Lung (tissue), 12 donors: Measurements from ENCODE around the gene PLVAP. TPM values are rescaled to one million over a fixed set of nuclear protein-coding genes. Genes with fewer than 3 reads are reported as not detected.

ENCODE experiments used
- ATAC-seq: fragments of 200-7000 bp; cut with Tn5 transposase; one replicate; pipeline ENCODE4 v1.9.1; 2020; ENCODE audit warnings: moderate number of reproducible peaks; ENCODE audit not compliant: insufficient read depth, low FRiP score
- DNase-seq, 3 donors: peaks; one replicate each; pipeline ENCODE4 v3.0.0-alpha.2; 2013 to 2017
- H3K27ac ChIP-seq, 2 donors: one replicate each; pipeline ENCODE4 v1.5.1; 2013; ENCODE audit warnings: mild to moderate bottlenecking in 2 of 2, moderate library complexity in 2 of 2, control low read depth in 1 of 2, inconsistent platforms in 1 of 2, low read depth in 1 of 2, low read length in 1 of 2
- H3K27me3 ChIP-seq, 3 donors: one replicate each; pipeline ENCODE4 v1.5.1; 2013; ENCODE audit warnings: low read length in 2 of 3; ENCODE audit not compliant: control insufficient read depth in 3 of 3, insufficient read depth in 3 of 3
- H3K36me3 ChIP-seq, 4 donors: one replicate each; pipeline ENCODE4 v1.5.1; 2013; ENCODE audit warnings: low read length in 4 of 4, mild to moderate bottlenecking in 1 of 4, moderate library complexity in 1 of 4; ENCODE audit not compliant: control insufficient read depth in 4 of 4, insufficient read depth in 4 of 4
- H3K4me1 ChIP-seq, 5 donors: one replicate each; pipeline ENCODE4 v1.5.1; 2013; ENCODE audit warnings: low read length in 5 of 5, mild to moderate bottlenecking in 2 of 5, moderate library complexity in 1 of 5; ENCODE audit not compliant: control insufficient read depth in 5 of 5, insufficient read depth in 5 of 5
- H3K4me3 ChIP-seq: one replicate; pipeline ENCODE4 v1.5.1; 2013; ENCODE audit warnings: mild to moderate bottlenecking, control low read depth, moderate library complexity
- H3K9ac ChIP-seq, 2 donors: one replicate each; pipeline ENCODE4 v1.5.1; 2013; ENCODE audit warnings: low read length in 2 of 2, control low read depth in 1 of 2; ENCODE audit not compliant: insufficient read depth in 1 of 2
- H3K9me3 ChIP-seq, 4 donors: one replicate each; pipeline ENCODE4 v1.5.1; 2013; ENCODE audit warnings: low read length in 3 of 4, mild to moderate bottlenecking in 1 of 4, moderate library complexity in 1 of 4; ENCODE audit not compliant: control insufficient read depth in 4 of 4, insufficient read depth in 3 of 4
- WGBS, 2 donors: extraction: QIAGEN DNeasy Blood & Tissue Kit; methylation state at CpG; one replicate each; pipeline ENCODE4 v1.1.7; 2013; 5-methylcytosine and 5-hydroxymethylcytosine counted together
- polyA plus RNA-seq, 2 donors: library from polyadenylated mRNA; stranded (reverse); fragments of 200-250 nt; gene quantifications; one replicate each; pipeline ENCODE4 v1.2.1, GENCODE V29; 2013
- total RNA-seq, 2 donors: library from RNA; depleted of rRNA in 1 of 2; stranded (reverse); fragments of >200 nt in 1 of 2; gene quantifications; one replicate each; pipeline ENCODE4 v1.2.1, GENCODE V29; 2014 to 2021
- TF ChIP-seq, protein P1 (sequence below): IDR thresholded peaks from 2 replicates; pipeline ENCODE4 v1.5.1; 2012; ENCODE audit warnings: mild to moderate bottlenecking; ENCODE audit errors: control extremely low read depth, extremely low read depth
- donor health status: control.
- donor health status: control.
- donor health status: Bipolar disorder and iron deficiency.
- donor health status: healthy.
- donor health status: DM: yes; HTN: yes; CAD: no.

Gene PLVAP
- total and polyA plus RNA-seq, 4 donors: 6.4 to 55.0 (median 25.8) TPM

GRCh38 chr19:17380426-17381138 is 3.4 kb upstream of the PLVAP start:
- Histone ChIP-seq H3K36me3 (no peaks in the 10 kb centered on the region), H3K9me3 (peaks cover 0 to 1% (median 0%) of the 10 kb centered on the region in 4 donors), H3K27me3 (no peaks in the 10 kb centered on the region), H3K27ac (no peak overlapping the region), H3K9ac (no peak overlapping the region), H3K4me3 (no peak overlapping the region), H3K4me1 (peaks cover 0 to 14% (median 4%) of the 10 kb centered on the region in 5 donors)
- WGBS, 2 donors: 95 to 97% methylated on average over 5 of the region's 5 CpGs
- ATAC-seq (no peak), DNase-seq (no peak)
- TF ChIP-seq, protein P1, sequence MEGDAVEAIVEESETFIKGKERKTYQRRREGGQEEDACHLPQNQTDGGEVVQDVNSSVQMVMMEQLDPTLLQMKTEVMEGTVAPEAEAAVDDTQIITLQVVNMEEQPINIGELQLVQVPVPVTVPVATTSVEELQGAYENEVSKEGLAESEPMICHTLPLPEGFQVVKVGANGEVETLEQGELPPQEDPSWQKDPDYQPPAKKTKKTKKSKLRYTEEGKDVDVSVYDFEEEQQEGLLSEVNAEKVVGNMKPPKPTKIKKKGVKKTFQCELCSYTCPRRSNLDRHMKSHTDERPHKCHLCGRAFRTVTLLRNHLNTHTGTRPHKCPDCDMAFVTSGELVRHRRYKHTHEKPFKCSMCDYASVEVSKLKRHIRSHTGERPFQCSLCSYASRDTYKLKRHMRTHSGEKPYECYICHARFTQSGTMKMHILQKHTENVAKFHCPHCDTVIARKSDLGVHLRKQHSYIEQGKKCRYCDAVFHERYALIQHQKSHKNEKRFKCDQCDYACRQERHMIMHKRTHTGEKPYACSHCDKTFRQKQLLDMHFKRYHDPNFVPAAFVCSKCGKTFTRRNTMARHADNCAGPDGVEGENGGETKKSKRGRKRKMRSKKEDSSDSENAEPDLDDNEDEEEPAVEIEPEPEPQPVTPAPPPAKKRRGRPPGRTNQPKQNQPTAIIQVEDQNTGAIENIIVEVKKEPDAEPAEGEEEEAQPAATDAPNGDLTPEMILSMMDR: no peak

DNA sequence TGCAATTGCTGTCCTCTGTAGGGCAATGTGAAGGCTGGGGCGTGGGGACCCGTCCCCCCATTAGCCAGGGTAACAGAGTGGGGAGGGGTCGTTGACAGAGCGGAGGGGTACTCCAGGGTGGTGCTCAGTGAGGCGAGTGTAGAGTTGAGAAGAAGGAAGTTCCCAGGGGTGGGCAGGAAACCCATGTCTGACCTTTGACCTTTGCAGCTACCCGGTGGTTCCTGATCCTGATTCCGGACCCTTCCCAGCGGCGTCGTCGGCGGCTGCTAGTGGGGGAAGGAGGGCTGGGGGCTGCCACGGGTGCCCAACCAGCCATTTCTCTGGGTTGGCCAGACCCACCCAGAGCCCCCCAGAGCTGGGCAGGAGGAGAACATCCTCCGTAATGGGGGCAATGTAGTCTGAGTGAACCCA is 2.1 kb upstream of the PLVAP start:
- H3K27ac ChIP-seq: peak overlapping the region in 1 of 2 donors; percentile 2
- H3K36me3 ChIP-seq: no peaks in the 10 kb centered on the region
- H3K27me3 ChIP-seq: no peaks in the 10 kb centered on the region
- no peak overlapping the region for H3K9ac ChIP-seq
- peaks cover 0 to 14% (median 4%) of the 10 kb centered on the region in 5 donors for H3K4me1 ChIP-seq
- WGBS, 2 donors: 23 to 29% methylated on average over 14 of the region's 14 CpGs
- peak; percentile 58 to 80 (median 72) for DNase-seq
- no peak for ATAC-seq
- H3K9me3 ChIP-seq: peaks cover 0 to 1% (median 0%) of the 10 kb centered on the region in 4 donors
- H3K4me3 ChIP-seq: no peak overlapping the region
- TF ChIP-seq, protein P1: no peak

GRCh38 chr19:17378271-17378670 is 1.1 kb upstream of the PLVAP start:
- H3K36me3 ChIP-seq: no peaks in the 10 kb centered on the region
- TF ChIP-seq, protein P1: no peak
- WGBS, 2 donors: 40 to 47% methylated on average over 13 of the region's 13 CpGs

More at GRCh38 chr19:17378271-17378670, 1.1 kb upstream of the PLVAP start:
- H3K9ac ChIP-seq: no peak overlapping the region
- DNase-seq: no peak
- H3K9me3 ChIP-seq: peaks cover 0 to 1% (median 0%) of the 10 kb centered on the region in 4 donors
- H3K27me3 ChIP-seq: no peaks in the 10 kb centered on the region
- H3K4me3 ChIP-seq: no peak overlapping the region
- peaks cover 0 to 14% (median 4%) of the 10 kb centered on the region in 5 donors for H3K4me1 ChIP-seq
- peak overlapping the region in 1 of 2 donors; percentile 35 for H3K27ac ChIP-seq
- no peak for ATAC-seq
